HG03565 (cell line): ENCODE results near the gene CLPX.
"Not testable (repeated sequence)": the region's sequence is repeated elsewhere in the genome, so short reads cannot be mapped to it uniquely, and the experiment has no call there.

Experiments used
- ATAC-seq: cut with Tn5 transposase; IDR thresholded peaks from one replicate; pipeline ENCODE4 v1.9.1; 2021; ENCODE audit warnings: mild to moderate bottlenecking, moderate library complexity; ENCODE audit not compliant: unreplicated experiment

The CLPX gene

GRCh38 chr15:65184868-65185717 lies at the start of gene CLPX:
Gene CLPX, minus strand, starts transcription at chr15:65185342. Its CDS starts 189 bp downstream, at chr15:65185153.
- ATAC-seq, result peak; percentile 62

- no peak for ATAC-seq
These were observed 48.6 kb upstream of the CLPX start for GRCh38 chr15:65233696-65234095.

- no peak for ATAC-seq
These were observed 47.4 kb upstream of the CLPX start for GRCh38 chr15:65232520-65232919.

- no peak for ATAC-seq
These were observed 46.2 kb upstream of the CLPX start for GRCh38 chr15:65231306-65231705.

GRCh38 chr15:65226901-65227300 lies 41.8 kb upstream of the CLPX start:
- ATAC-seq, result not testable (repeated sequence)

- ATAC-seq, result no peak
These were observed 41.1 kb upstream of the CLPX start for GRCh38 chr15:65226221-65226620.

GRCh38 chr15:65223996-65224395 lies 38.9 kb upstream of the CLPX start:
- no peak for ATAC-seq

GRCh38 chr15:65222891-65223290 lies 37.7 kb upstream of the CLPX start:
- no peak for ATAC-seq

GRCh38 chr15:65221697-65222096 lies 36.6 kb upstream of the CLPX start:
- no peak for ATAC-seq

GRCh38 chr15:65219137-65219536 lies 34.0 kb upstream of the CLPX start:
- no peak for ATAC-seq

- no peak for ATAC-seq
These were observed 32.7 kb upstream of the CLPX start for GRCh38 chr15:65217526-65218482.

- no peak for ATAC-seq
These were observed 30.4 kb upstream of the CLPX start for GRCh38 chr15:65215496-65215895.

GRCh38 chr15:65214010-65214409 lies 28.9 kb upstream of the CLPX start:
- ATAC-seq, result no peak

GRCh38 chr15:65213241-65213640 lies 28.1 kb upstream of the CLPX start:
- ATAC-seq, result no peak

- no peak for ATAC-seq
These were observed 27.0 kb upstream of the CLPX start for GRCh38 chr15:65212097-65212496.

- ATAC-seq, result no peak
These were observed 26.4 kb upstream of the CLPX start for GRCh38 chr15:65211482-65211982.

GRCh38 chr15:65210770-65211481 lies 25.8 kb upstream of the CLPX start, which contains the start of gene CILP:
Gene CILP, minus strand, starts transcription at chr15:65211473. Its CDS starts 1,718 bp downstream, at chr15:65209755.
- no peak for ATAC-seq

- ATAC-seq, result no peak
These were observed 24.8 kb upstream of the CLPX start for GRCh38 chr15:65209701-65210643.

GRCh38 chr15:65208647-65209046 lies 23.5 kb upstream of the CLPX start:
- ATAC-seq, result no peak
